ENCODE results near the gene NCKAP5L.

Gene NCKAP5L

DNA sequence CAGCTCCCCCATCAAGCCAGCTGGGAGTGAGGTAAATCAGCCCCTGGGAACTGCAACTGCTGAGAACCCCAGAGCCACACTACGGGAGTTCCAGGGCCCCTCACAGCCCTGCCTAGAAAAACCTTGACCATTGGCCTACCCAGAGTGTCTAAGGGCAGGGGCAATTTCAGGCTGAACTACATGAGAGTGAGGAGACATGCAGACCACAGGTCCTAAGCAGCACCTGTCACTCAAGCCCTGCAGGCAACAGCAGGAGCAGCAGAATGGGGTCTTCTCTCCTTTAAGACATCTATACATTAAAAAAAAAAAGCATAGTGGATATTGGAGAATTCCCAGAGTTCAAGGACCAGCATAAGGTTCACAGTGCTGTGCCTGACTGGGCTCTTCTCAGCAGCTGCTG is 4.9 kb downstream of the NCKAP5L start:
- no peak for DNase-seq (ENCODE audit: low read depth, low spot score)

- DNase-seq (ENCODE audit: low read depth, low spot score), result no peak
Observed at GRCh38 chr12:49821373-49822287, 6.6 kb downstream of the NCKAP5L start.

DNA sequence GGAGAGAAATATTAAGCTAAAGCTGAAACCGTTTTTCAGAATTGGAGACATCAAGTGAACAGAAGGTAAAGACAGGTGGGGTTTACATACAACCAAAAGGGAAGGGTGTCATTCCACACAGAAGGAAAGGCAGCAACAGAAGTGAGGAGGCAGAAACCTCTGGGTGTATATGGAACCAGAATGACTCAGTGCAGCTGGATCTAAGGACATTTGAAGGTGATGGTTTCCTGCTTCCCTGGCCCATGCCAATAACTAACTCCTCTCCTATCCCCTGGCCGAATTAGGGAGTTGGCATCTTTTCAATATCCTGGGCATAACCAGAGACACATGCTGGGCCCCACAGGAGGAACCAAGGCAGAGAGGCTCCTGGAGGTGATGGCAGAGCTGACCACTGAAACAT is 8.4 kb downstream of the NCKAP5L start:
- no peak for DNase-seq (ENCODE audit: low read depth, low spot score)

DNA sequence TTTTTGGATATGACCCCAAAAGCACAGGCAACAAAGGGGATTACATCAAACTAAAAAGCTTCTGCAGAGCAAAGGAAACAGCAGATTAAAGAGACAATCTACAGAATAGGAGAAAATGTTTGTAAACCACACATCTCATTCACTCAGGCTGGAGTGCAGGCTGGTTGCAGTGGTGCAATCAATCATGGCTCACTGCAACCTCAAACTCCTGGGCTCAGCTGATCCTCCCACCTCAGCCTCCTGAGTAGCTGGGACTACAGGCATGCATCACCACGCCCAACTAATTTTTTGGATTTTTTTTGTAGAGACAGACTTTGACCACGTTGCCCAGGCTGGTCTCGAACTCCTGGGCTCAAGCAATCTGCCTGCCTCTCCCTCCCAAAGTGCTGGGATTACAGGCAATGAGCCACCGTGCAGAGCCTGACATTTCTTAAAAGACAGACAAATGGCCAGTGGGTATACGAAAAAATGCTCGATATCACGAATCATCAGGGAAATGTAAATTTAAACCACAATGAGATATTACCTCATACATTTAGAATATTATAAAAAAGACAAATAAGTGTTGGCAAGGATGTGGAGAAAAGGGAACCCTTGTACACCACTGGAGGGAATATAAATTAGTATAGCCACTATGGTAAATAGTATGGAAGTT is 9.8 kb downstream of the NCKAP5L start:
- no peak for DNase-seq (ENCODE audit: low read depth, low spot score)

DNA sequence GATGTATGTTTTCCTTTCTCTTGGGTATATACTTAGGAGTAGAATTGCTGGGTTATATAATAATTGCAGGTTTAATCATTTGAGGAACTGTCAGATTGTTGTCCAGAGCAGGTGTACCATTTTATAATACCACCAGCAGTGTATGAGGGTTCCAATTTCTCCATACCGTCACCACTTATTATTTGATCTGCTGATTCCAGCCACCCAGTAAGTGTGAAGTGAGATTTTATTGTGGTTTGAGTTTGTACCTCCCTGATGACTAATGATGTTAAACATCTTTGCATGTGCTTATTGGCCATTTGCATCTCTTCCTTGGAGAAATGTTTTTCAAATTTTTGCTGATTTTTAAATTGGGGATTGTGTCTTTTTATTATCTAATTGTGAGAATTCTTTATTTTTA is 15.1 kb downstream of the NCKAP5L start:
- no peak for DNase-seq (ENCODE audit: low read depth, low spot score)

DNA sequence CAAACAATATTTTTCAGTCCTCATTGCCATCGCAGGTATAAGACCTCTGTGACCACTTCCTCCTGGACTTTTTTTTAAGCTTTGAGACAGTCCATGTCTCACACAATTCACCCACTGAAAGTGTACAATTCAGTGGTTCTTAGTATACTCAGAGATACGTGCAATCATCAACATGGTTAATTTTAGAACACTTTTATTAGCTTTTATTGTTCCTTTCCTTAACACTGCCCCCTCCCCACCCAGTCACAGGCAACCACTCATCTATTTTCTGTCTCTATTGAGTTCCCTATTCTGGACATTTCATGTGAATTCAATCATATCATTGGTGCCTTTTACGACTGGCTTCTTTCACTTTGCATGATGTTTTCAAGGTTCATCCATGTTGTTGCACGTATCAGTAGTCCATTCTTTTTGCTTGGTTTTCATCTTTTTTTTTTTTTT is 16.2 kb downstream of the NCKAP5L start:
- no peak for DNase-seq (ENCODE audit: low read depth, low spot score)

DNA sequence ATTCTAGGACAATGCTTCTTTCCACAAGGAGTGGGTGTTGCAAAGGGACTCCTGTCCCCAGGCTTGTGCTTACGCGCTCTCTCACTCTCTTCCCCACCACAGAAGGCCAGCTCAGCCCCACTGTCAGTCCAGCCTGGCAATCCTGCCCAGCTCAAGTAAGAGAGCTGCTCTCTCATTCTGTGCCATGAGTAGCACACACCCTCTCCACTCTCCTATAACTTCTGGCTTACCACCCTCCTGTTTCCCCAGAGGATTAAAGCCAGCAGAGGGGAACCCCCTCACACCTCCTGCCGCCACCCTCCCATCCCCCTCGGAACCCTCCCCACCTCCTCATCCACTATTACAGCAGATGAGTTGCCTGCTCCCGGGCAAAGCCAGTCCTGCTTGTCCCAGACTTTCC is 17.1 kb downstream of the NCKAP5L start:
- DNase-seq (ENCODE audit: low read depth, low spot score), result no peak

DNA sequence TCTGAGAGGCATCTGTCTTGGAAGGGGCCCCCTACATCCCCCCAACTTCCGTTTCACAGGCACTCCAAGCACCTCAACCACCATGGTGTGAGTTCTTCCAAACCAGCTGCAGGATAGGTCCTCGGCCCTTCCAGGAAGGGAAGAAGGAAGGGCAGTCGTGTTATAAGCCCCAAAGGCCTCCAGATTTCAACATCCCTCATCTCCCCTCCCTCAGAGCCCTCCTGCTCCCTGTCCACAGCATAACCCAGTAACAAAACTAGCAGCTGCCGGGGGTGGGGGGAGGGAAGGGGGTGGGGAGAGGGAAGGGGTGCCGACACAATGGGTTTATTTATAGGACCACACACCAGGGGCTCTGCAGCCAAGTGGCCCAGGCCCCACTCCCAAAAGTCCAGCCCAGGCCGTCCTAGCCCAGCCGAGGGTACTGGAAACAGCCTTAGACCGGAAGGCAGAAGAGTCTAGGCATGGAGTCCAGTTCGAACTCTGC is 18.3 kb downstream of the NCKAP5L start:
- DNase-seq (ENCODE audit: low read depth, low spot score), result no peak

DNA sequence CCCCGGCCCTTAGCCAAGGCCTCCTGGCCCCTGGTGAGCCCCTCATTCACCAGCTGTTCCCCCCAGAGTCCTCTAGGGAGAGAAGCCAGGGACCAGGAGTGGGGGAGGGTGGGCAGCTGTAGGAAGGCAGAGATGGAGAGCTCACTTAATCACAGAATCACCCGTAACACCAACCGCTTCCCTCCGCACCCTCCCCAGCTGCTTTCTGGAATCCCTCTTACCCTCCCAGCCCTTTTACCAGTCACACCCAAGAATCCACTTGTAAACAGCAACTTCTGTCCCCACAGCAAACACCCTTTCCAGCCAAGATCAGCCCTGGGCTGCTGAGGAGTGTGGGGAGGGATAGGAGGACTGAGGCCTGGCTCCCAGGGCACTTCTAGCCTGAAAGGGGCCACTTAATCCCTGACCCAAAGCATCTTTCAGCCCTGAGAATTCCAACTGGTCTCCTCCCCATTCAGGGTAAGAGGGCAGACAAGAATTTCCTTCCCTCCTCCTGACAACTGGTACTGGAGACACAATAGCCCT is 18.8 kb downstream of the NCKAP5L start:
- DNase-seq (ENCODE audit: low read depth, low spot score), result no peak

DNA sequence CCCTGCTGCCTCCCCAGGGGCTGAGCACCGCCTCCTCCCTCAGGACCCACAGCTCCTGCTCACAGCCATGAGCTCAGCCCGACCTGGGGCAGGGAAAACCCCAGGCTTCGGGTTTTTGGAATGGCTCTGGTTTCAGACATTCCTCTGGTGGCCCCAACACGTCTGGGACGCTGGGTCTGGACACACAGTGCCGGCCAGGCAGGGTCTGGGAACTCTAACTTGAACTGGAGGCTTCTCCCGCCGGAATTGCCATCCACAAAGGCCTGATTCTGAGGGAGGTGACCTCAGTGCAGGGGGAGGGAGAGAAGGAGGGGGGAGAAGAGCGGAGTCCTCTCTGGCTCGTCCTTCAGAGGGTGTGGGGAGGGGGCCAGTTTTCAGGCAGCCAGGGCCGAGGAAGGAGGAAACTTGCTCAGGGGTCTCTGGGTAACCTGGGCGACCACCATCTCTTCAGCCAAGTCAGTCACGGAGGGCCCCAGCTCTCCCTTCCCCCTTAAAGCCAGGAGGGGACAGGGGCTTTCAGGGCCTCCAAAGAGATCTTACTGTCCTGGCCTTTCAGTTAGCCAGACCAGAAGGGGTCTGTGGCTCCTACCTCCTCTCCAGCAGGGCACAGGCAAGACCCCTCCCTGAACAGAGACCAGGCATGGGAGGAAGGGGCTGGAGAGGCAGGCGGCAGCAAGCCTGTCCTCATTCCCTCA is 19.4 kb downstream of the NCKAP5L start:
- DNase-seq (ENCODE audit: low read depth, low spot score), result no peak

GRCh38 chr12:49807991-49808580 is 20.1 kb downstream of the NCKAP5L start:
- no peak for DNase-seq (ENCODE audit: low read depth, low spot score)

GRCh38 chr12:49806877-49807276 is 21.3 kb downstream of the NCKAP5L start:
- DNase-seq (ENCODE audit: low read depth, low spot score), result no peak

GRCh38 chr12:49806321-49806813 is 21.8 kb downstream of the NCKAP5L start:
- no peak for DNase-seq (ENCODE audit: low read depth, low spot score)

DNA sequence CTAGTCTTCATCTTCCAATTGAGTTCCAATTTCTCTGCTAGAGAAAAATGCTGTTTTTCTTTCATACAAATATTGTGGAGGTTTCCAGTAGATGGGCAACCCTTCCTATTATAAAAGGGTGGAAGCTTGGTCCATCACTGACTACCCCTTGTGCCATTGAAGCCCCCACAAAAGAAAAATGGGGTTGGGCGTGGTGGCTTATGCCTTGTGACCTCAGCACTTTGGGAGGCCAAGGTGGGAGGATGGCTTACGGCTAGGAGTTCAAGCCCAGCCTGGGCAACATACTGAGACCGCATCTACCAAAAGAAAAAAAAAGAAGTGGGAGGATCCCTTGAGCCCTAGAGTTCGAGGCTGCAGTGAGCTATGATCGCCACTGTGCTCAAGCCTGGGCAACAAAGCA is 22.8 kb downstream of the NCKAP5L start:
- DNase-seq (ENCODE audit: low read depth, low spot score), result no peak

DNA sequence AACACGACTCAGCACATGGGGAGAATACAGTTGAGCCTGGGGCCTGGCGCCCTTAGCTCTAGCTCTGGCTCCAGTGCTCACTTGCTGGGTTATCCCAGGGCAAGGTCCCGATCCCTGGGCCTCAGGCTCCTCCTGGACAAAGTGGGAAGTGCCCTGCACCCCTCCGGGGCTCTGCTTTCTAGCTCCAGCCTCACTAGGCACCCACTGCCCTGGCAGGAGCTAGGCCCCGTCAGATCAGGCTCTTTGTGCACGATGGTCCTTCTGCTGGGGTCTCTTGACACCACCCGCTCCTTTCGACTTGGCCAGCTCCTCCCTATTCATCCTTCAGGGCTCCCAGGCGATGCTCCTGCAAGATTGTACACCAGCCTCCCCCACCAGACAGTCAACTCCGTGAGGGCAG is 23.4 kb downstream of the NCKAP5L start:
- DNase-seq (ENCODE audit: low read depth, low spot score), result no peak

DNA sequence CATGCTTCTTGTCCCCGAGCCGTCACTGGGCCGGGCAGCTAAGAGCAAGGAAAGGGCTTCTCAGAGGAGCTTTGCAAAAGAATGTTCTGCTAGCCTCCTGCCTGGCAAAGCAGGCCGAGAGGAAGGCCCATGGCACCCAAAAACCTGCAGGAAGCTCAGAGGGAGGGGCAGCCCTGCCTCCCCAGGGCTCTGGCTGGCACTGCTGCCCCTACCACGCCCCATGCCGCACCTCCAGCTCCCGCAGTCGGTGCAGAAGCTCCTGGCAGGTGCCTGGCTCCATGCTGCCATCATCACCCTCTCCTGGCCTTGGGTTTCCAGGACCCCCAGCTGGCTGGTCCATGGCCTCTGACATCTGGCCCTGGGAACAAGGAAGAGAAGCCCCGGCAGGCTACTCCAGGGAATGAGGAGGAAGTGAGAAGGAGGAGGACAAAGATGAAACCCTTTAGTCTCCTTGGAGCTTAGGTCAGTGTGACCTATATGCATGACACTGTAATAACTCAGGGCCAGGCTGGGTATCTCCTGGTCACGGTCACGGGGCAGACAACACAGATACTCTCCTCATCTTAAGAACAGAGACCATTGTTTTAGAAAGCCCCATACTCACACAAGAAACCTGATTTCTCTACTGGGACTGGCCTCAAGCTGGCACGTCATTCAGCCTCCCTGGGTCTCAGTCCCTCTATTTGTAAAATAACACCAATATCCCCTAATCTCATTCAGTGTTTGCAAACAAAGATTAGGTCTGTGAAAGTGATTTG is 24.3 kb downstream of the NCKAP5L start:
- no peak for DNase-seq (ENCODE audit: low read depth, low spot score)

GRCh38 chr12:49801141-49802063 is 26.8 kb downstream of the NCKAP5L start:
- no peak for DNase-seq (ENCODE audit: low read depth, low spot score)

GRCh38 chr12:49800421-49801140 is 27.6 kb downstream of the NCKAP5L start:
- DNase-seq (ENCODE audit: low read depth, low spot score), result no peak

- no peak for DNase-seq (ENCODE audit: low read depth, low spot score)
Observed at GRCh38 chr12:49798934-49799333, 29.3 kb downstream of the NCKAP5L start.

Measured in activated CD4-positive, CD25-positive, alpha-beta regulatory T cell treated with anti-CD3 and anti-CD28 coated beads, Interleukin-2, amount 50 U/mL, for 16 hours (primary cell).